ENCODE measurements around the gene SEPTIN8.

DNA sequence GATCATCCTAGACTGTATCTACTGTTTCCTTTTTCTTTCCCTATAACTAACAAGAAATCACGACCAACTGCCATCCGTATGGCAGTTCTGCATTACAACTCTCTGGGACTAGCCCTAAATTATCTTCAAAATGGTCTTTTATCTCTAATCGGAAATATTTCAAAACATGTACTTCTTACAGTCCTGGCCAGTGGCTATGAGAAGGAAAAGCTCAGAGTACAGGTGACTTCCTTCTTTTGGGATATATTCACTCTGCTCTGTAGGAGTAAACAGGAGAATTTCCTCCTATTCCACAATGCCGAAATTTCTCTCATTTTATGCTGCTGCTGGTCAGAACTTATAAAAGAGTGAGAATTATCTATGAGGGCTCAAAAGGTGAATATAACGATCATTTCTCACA is 1.8 kb upstream of the SEPTIN8 start:
- no peak for TF ChIP-seq POLR2AphosphoS2 (IDR thresholded peaks at IDR 0.05; ENCODE audit: low read depth, low read length)
- TF ChIP-seq EP300 (IDR thresholded peaks at IDR 0.05; ENCODE audit: borderline replicate concordance in 1 of 2, control insufficient read depth in 1 of 2, low read depth in 2 of 2, low read length in 2 of 2): no peak
- TF ChIP-seq POLR2A (IDR thresholded peaks at IDR 0.05; ENCODE audit: low read depth, low read length): no peak

All from GM12878 (cell line).